ENCODE results near the gene NCOA7.

The NCOA7 gene

GRCh38 chr6:125852587-125852986 lies 61.8 kb downstream of the NCOA7 start:
- Mint-ChIP-seq H3K9me3 (peaks cover 6% of the 10 kb centered on the region), H3K27ac (no peak overlapping the region), H3K4me3 (no peak overlapping the region), H3K36me3 (peaks cover 9% of the 10 kb centered on the region), H3K27me3 (no peaks in the 10 kb centered on the region), H3K4me1 (peaks cover 23% of the 10 kb centered on the region)

- Mint-ChIP-seq H3K4me1 (peaks cover 23% of the 10 kb centered on the region), H3K4me3 (no peak overlapping the region), H3K36me3 (peaks cover 7% of the 10 kb centered on the region), H3K27ac (no peak overlapping the region), H3K9me3 (peaks cover 6% of the 10 kb centered on the region), H3K27me3 (no peaks in the 10 kb centered on the region)
These were observed 62.4 kb downstream of the NCOA7 start for GRCh38 chr6:125853168-125853567.

- H3K27ac Mint-ChIP-seq, result peak overlapping the region; percentile 17
- peaks cover 6% of the 10 kb centered on the region for H3K9me3 Mint-ChIP-seq
- H3K4me1 Mint-ChIP-seq, result peaks cover 26% of the 10 kb centered on the region
- peaks cover 8% of the 10 kb centered on the region for H3K36me3 Mint-ChIP-seq
- H3K4me3 Mint-ChIP-seq, result no peak overlapping the region
- no peaks in the 10 kb centered on the region for H3K27me3 Mint-ChIP-seq
These were observed 63.0 kb downstream of the NCOA7 start for GRCh38 chr6:125853756-125854155.

- Mint-ChIP-seq H3K9me3 (peaks cover 6% of the 10 kb centered on the region), H3K4me1 (peaks cover 28% of the 10 kb centered on the region), H3K4me3 (no peak overlapping the region), H3K36me3 (peaks cover 11% of the 10 kb centered on the region), H3K27me3 (no peaks in the 10 kb centered on the region), H3K27ac (no peak overlapping the region)
These were observed 63.6 kb downstream of the NCOA7 start for GRCh38 chr6:125854355-125854754.

GRCh38 chr6:125855783-125856182 lies 65.0 kb downstream of the NCOA7 start:
- Mint-ChIP-seq H3K27me3 (no peaks in the 10 kb centered on the region), H3K9me3 (peaks cover 6% of the 10 kb centered on the region), H3K4me1 (peaks cover 27% of the 10 kb centered on the region), H3K4me3 (no peak overlapping the region), H3K36me3 (peaks cover 13% of the 10 kb centered on the region), H3K27ac (no peak overlapping the region)

GRCh38 chr6:125857846-125858245 lies 67.1 kb downstream of the NCOA7 start:
- Mint-ChIP-seq H3K4me1 (peaks cover 17% of the 10 kb centered on the region), H3K27me3 (no peaks in the 10 kb centered on the region), H3K9me3 (no peaks in the 10 kb centered on the region), H3K4me3 (no peak overlapping the region), H3K27ac (no peak overlapping the region), H3K36me3 (peaks cover 11% of the 10 kb centered on the region)

GRCh38 chr6:125858427-125859320 lies 67.9 kb downstream of the NCOA7 start:
- Mint-ChIP-seq H3K4me1 (peaks cover 9% of the 10 kb centered on the region), H3K27ac (peak overlapping the region; percentile 33), H3K4me3 (no peak overlapping the region), H3K27me3 (no peaks in the 10 kb centered on the region), H3K36me3 (peaks cover 11% of the 10 kb centered on the region), H3K9me3 (no peaks in the 10 kb centered on the region)

GRCh38 chr6:125859727-125860126 lies 69.0 kb downstream of the NCOA7 start:
- peaks cover 10% of the 10 kb centered on the region for H3K36me3 Mint-ChIP-seq
- H3K27me3 Mint-ChIP-seq, result no peaks in the 10 kb centered on the region
- no peak overlapping the region for H3K27ac Mint-ChIP-seq
- H3K4me3 Mint-ChIP-seq, result no peak overlapping the region
- H3K9me3 Mint-ChIP-seq, result no peaks in the 10 kb centered on the region
- H3K4me1 Mint-ChIP-seq, result peaks cover 8% of the 10 kb centered on the region

- H3K4me1 Mint-ChIP-seq, result peaks cover 8% of the 10 kb centered on the region
- H3K4me3 Mint-ChIP-seq, result no peak overlapping the region
- peaks cover 7% of the 10 kb centered on the region for H3K36me3 Mint-ChIP-seq
- no peak overlapping the region for H3K27ac Mint-ChIP-seq
- no peaks in the 10 kb centered on the region for H3K27me3 Mint-ChIP-seq
- H3K9me3 Mint-ChIP-seq, result no peaks in the 10 kb centered on the region
These were observed 72.3 kb downstream of the NCOA7 start for GRCh38 chr6:125863023-125863422.

- H3K4me1 Mint-ChIP-seq, result no peaks in the 10 kb centered on the region
- H3K27me3 Mint-ChIP-seq, result no peaks in the 10 kb centered on the region
- H3K4me3 Mint-ChIP-seq, result no peak overlapping the region
- peaks cover 3% of the 10 kb centered on the region for H3K36me3 Mint-ChIP-seq
- H3K27ac Mint-ChIP-seq, result no peak overlapping the region
- no peaks in the 10 kb centered on the region for H3K9me3 Mint-ChIP-seq
These were observed 74.3 kb downstream of the NCOA7 start for GRCh38 chr6:125865015-125865414.

GRCh38 chr6:125866433-125866832 lies 75.7 kb downstream of the NCOA7 start:
- Mint-ChIP-seq H3K27me3 (no peaks in the 10 kb centered on the region), H3K36me3 (peaks cover 7% of the 10 kb centered on the region), H3K4me1 (no peaks in the 10 kb centered on the region), H3K27ac (no peak overlapping the region), H3K9me3 (no peaks in the 10 kb centered on the region), H3K4me3 (no peak overlapping the region)

GRCh38 chr6:125867483-125867942 lies 76.8 kb downstream of the NCOA7 start:
- no peak overlapping the region for H3K27ac Mint-ChIP-seq
- H3K4me1 Mint-ChIP-seq, result no peaks in the 10 kb centered on the region
- no peaks in the 10 kb centered on the region for H3K9me3 Mint-ChIP-seq
- H3K27me3 Mint-ChIP-seq, result no peaks in the 10 kb centered on the region
- H3K36me3 Mint-ChIP-seq, result peaks cover 6% of the 10 kb centered on the region
- H3K4me3 Mint-ChIP-seq, result no peak overlapping the region

GRCh38 chr6:125868252-125868651 lies 77.5 kb downstream of the NCOA7 start:
- H3K9me3 Mint-ChIP-seq, result no peaks in the 10 kb centered on the region
- H3K27me3 Mint-ChIP-seq, result no peaks in the 10 kb centered on the region
- H3K4me1 Mint-ChIP-seq, result no peaks in the 10 kb centered on the region
- no peak overlapping the region for H3K27ac Mint-ChIP-seq
- no peak overlapping the region for H3K4me3 Mint-ChIP-seq
- H3K36me3 Mint-ChIP-seq, result peaks cover 6% of the 10 kb centered on the region

- peaks cover 7% of the 10 kb centered on the region for H3K36me3 Mint-ChIP-seq
- no peak overlapping the region for H3K4me3 Mint-ChIP-seq
- H3K27ac Mint-ChIP-seq, result no peak overlapping the region
- H3K4me1 Mint-ChIP-seq, result no peaks in the 10 kb centered on the region
- H3K9me3 Mint-ChIP-seq, result no peaks in the 10 kb centered on the region
- no peaks in the 10 kb centered on the region for H3K27me3 Mint-ChIP-seq
These were observed 78.1 kb downstream of the NCOA7 start for GRCh38 chr6:125868678-125869395.

- no peaks in the 10 kb centered on the region for H3K27me3 Mint-ChIP-seq
- no peak overlapping the region for H3K27ac Mint-ChIP-seq
- H3K4me3 Mint-ChIP-seq, result no peak overlapping the region
- no peaks in the 10 kb centered on the region for H3K4me1 Mint-ChIP-seq
- no peaks in the 10 kb centered on the region for H3K9me3 Mint-ChIP-seq
- H3K36me3 Mint-ChIP-seq, result peaks cover 7% of the 10 kb centered on the region
These were observed 78.7 kb downstream of the NCOA7 start for GRCh38 chr6:125869427-125869826.

GRCh38 chr6:125871365-125871764 lies 80.6 kb downstream of the NCOA7 start:
- Mint-ChIP-seq H3K36me3 (peaks cover 11% of the 10 kb centered on the region), H3K9me3 (no peaks in the 10 kb centered on the region), H3K27ac (no peak overlapping the region), H3K4me1 (no peaks in the 10 kb centered on the region), H3K4me3 (no peak overlapping the region), H3K27me3 (no peaks in the 10 kb centered on the region)
